ENCODE measurements around the gene VDAC1. TPM values are rescaled to one million over a fixed set of nuclear protein-coding genes. Genes with fewer than 3 reads are reported as not detected.

VDAC1 gene
- total RNA-seq, 1 donor from 2014 or later: 218 TPM

GRCh38 chr5:134020188-134020587 lies 15.4 kb upstream of the VDAC1 start:
- no peak for TF ChIP-seq CTCF (conservative IDR thresholded peaks at IDR 0.05)
- no peaks in the 10 kb centered on the region for H3K36me3 Mint-ChIP-seq (ENCODE audit: low read depth)
- no peaks in the 10 kb centered on the region for H3K4me1 Mint-ChIP-seq
- no peaks in the 10 kb centered on the region for H3K9me3 Mint-ChIP-seq
- no peak overlapping the region for H3K4me3 Mint-ChIP-seq
- peaks cover 1% of the 10 kb centered on the region for H3K27me3 Mint-ChIP-seq (ENCODE audit: low read depth)
- peak overlapping the region; percentile 87 for H3K27ac Mint-ChIP-seq (ENCODE audit: unreplicated experiment)
- DNase-seq (ENCODE audit: low read depth, low spot score): no peak

GRCh38 chr5:134019636-134020035 lies 14.9 kb upstream of the VDAC1 start:
- H3K9me3 Mint-ChIP-seq: no peaks in the 10 kb centered on the region
- no peak for TF ChIP-seq CTCF (conservative IDR thresholded peaks at IDR 0.05)
- DNase-seq (ENCODE audit: low read depth, low spot score): no peak
- H3K4me3 Mint-ChIP-seq: no peak overlapping the region
- H3K4me1 Mint-ChIP-seq: no peaks in the 10 kb centered on the region
- no peaks in the 10 kb centered on the region for H3K27me3 Mint-ChIP-seq (ENCODE audit: low read depth)
- peak overlapping the region; percentile 4 for H3K27ac Mint-ChIP-seq (ENCODE audit: unreplicated experiment)
- H3K36me3 Mint-ChIP-seq (ENCODE audit: low read depth): no peaks in the 10 kb centered on the region

- DNase-seq (ENCODE audit: low read depth, low spot score): no peak
- Mint-ChIP-seq H3K36me3 (ENCODE audit: low read depth) (no peaks in the 10 kb centered on the region), H3K9me3 (no peaks in the 10 kb centered on the region), H3K27me3 (ENCODE audit: low read depth) (no peaks in the 10 kb centered on the region), H3K27ac (ENCODE audit: unreplicated experiment) (no peak overlapping the region), H3K4me3 (no peak overlapping the region), H3K4me1 (no peaks in the 10 kb centered on the region)
- TF ChIP-seq CTCF (conservative IDR thresholded peaks at IDR 0.05): no peak
Measured at GRCh38 chr5:134018986-134019316, 14.2 kb upstream of the VDAC1 start.

GRCh38 chr5:134018154-134018985 lies 13.6 kb upstream of the VDAC1 start:
- Mint-ChIP-seq H3K4me3 (no peak overlapping the region), H3K36me3 (ENCODE audit: low read depth) (no peaks in the 10 kb centered on the region), H3K27ac (ENCODE audit: unreplicated experiment) (no peak overlapping the region), H3K4me1 (no peaks in the 10 kb centered on the region), H3K27me3 (ENCODE audit: low read depth) (no peaks in the 10 kb centered on the region), H3K9me3 (no peaks in the 10 kb centered on the region)
- TF ChIP-seq CTCF (conservative IDR thresholded peaks at IDR 0.05): no peak
- DNase-seq (ENCODE audit: low read depth, low spot score): no peak

GRCh38 chr5:134008266-134008749 lies 3.5 kb upstream of the VDAC1 start:
- no peaks in the 10 kb centered on the region for H3K9me3 Mint-ChIP-seq
- H3K27ac Mint-ChIP-seq (ENCODE audit: unreplicated experiment): no peak overlapping the region
- peak overlapping the region; percentile 85 for H3K4me3 Mint-ChIP-seq
- H3K4me1 Mint-ChIP-seq: peaks cover 29% of the 10 kb centered on the region
- H3K36me3 Mint-ChIP-seq (ENCODE audit: low read depth): no peaks in the 10 kb centered on the region
- TF ChIP-seq CTCF (conservative IDR thresholded peaks at IDR 0.05): no peak
- no peak for DNase-seq (ENCODE audit: low read depth, low spot score)
- H3K27me3 Mint-ChIP-seq (ENCODE audit: low read depth): peaks cover 3% of the 10 kb centered on the region
